Measurements from ENCODE around the gene PARD3.
"Not testable (repeated sequence)": the region's sequence is repeated elsewhere in the genome, so short reads cannot be mapped to it uniquely, and the experiment has no call there.

PARD3 gene

GRCh38 chr10:34360984-34361383, 454.1 kb downstream of the PARD3 start:
- TF ChIP-seq, protein P1, sequence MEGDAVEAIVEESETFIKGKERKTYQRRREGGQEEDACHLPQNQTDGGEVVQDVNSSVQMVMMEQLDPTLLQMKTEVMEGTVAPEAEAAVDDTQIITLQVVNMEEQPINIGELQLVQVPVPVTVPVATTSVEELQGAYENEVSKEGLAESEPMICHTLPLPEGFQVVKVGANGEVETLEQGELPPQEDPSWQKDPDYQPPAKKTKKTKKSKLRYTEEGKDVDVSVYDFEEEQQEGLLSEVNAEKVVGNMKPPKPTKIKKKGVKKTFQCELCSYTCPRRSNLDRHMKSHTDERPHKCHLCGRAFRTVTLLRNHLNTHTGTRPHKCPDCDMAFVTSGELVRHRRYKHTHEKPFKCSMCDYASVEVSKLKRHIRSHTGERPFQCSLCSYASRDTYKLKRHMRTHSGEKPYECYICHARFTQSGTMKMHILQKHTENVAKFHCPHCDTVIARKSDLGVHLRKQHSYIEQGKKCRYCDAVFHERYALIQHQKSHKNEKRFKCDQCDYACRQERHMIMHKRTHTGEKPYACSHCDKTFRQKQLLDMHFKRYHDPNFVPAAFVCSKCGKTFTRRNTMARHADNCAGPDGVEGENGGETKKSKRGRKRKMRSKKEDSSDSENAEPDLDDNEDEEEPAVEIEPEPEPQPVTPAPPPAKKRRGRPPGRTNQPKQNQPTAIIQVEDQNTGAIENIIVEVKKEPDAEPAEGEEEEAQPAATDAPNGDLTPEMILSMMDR (conservative IDR thresholded peaks at IDR 0.05; ENCODE audit: control insufficient read depth, insufficient read depth, low read depth, low read length) = no peak
- no peak for DNase-seq (ENCODE audit: low read depth)
- H3K4me3 ChIP-seq (ENCODE audit: control insufficient read depth, low read depth, low read length) = no peak overlapping the region

GRCh38 chr10:34359435-34359813, 455.7 kb downstream of the PARD3 start:
- TF ChIP-seq, protein P1 (conservative IDR thresholded peaks at IDR 0.05; ENCODE audit: control insufficient read depth, insufficient read depth, low read depth, low read length) = no peak
- no peak for DNase-seq (ENCODE audit: low read depth)
- H3K4me3 ChIP-seq (ENCODE audit: control insufficient read depth, low read depth, low read length) = no peak overlapping the region

DNA sequence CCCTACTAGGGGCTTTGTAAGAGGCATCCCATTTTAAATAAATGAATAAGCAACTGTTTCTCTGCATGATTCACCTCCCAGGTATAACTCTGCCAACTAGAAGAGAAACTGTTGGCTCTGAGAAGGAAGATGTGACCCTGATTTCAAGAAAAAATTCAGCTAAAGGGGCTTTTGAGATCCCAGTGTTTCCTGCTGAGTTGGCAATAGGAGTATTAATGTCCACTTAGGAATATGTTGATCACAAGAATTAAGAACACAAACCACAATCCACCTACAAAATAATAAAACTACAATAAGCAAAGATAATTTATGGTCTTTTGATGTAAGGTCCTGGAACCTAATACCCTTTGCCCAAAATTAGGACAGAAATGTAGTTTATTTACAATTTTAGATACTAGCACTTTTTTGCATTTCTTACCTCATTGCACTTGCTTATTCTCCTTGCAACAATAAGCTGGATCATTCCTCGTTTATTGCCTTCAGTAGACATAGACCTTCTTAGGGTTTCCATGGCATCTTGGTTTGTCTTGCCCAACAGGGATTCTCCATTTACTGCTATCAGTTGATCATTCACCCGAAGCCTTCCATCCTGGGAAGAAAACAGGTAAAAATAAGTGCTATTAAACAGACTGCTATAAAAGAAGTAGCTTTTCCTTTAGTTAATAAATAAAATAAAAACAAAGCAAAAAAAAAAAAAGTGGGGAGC, 456.2 kb downstream of the PARD3 start:
- TF ChIP-seq, protein P1 (conservative IDR thresholded peaks at IDR 0.05; ENCODE audit: control insufficient read depth, insufficient read depth, low read depth, low read length) = no peak
- no peak overlapping the region for H3K4me3 ChIP-seq (ENCODE audit: control insufficient read depth, low read depth, low read length)
- DNase-seq (ENCODE audit: low read depth) = no peak

GRCh38 chr10:34356463-34356862, 458.6 kb downstream of the PARD3 start:
- TF ChIP-seq, protein P1 (conservative IDR thresholded peaks at IDR 0.05; ENCODE audit: control insufficient read depth, insufficient read depth, low read depth, low read length) = no peak
- H3K4me3 ChIP-seq (ENCODE audit: control insufficient read depth, low read depth, low read length) = no peak overlapping the region
- DNase-seq (ENCODE audit: low read depth) = no peak

GRCh38 chr10:34353530-34353929, 461.6 kb downstream of the PARD3 start:
- not testable (repeated sequence) for H3K4me3 ChIP-seq (ENCODE audit: control insufficient read depth, low read depth, low read length); DNase-seq (ENCODE audit: low read depth)

- DNase-seq (ENCODE audit: low read depth); H3K4me3 ChIP-seq (ENCODE audit: control insufficient read depth, low read depth, low read length): not testable (repeated sequence)
Measured at GRCh38 chr10:34352599-34353204, 462.4 kb downstream of the PARD3 start.

- TF ChIP-seq, protein P1 (conservative IDR thresholded peaks at IDR 0.05; ENCODE audit: control insufficient read depth, insufficient read depth, low read depth, low read length) = no peak
- H3K4me3 ChIP-seq (ENCODE audit: control insufficient read depth, low read depth, low read length) = no peak overlapping the region
- peak; percentile 41 for DNase-seq (ENCODE audit: low read depth)
Measured at GRCh38 chr10:34351161-34351560, 463.9 kb downstream of the PARD3 start.

All from fibroblast of mammary gland (primary cell).